GM23248 (cell line): ENCODE measurements around the gene MLN.

Experiments
- EZH2 ChIP-seq: fragments of 200-600 bp; sonication (generic); IDR thresholded peaks from 2 replicates; pipeline ENCODE4 v1.6.1; 2018; ENCODE audit warnings: antibody characterized with exemption, mild to moderate bottlenecking; ENCODE audit not compliant: insufficient read depth, poor library complexity, severe bottlenecking
- EZH2phosphoT487 ChIP-seq: fragments of 200-600 bp; sonication (generic); IDR thresholded peaks from 2 replicates; pipeline ENCODE4 v1.6.1; 2018; ENCODE audit warnings: antibody characterized with exemption, moderate library complexity, mild to moderate bottlenecking, low read depth; ENCODE audit not compliant: insufficient read depth

GRCh38 chr6:33747823-33748222, 56.0 kb downstream of the MLN start:
- no peak for TF ChIP-seq EZH2
- no peak for TF ChIP-seq EZH2phosphoT487
